Adrenal gland (tissue), 5 donors: Measurements from ENCODE around the gene B3GALNT2.

Source experiments
- CTCF ChIP-seq, 6 experiments: fragments of 450-650 bp in 4 of 6; fragments of 200-600 bp in 2 of 6; sonication (generic) in 1 of 6; IDR thresholded peaks; 1 replicate in 5 of 6; 2 replicates in 1 of 6; pipeline versions ENCODE4 v1.5.1 to v1.8.0; 2016 to 2021; ENCODE audit warnings: antibody characterized with exemption in 6 of 6, mild to moderate bottlenecking in 2 of 6, moderate library complexity in 1 of 6
- POLR2A ChIP-seq, 2 donors: fragments of 450-650 bp; IDR thresholded peaks; one replicate each; pipeline ENCODE4 v1.6.1; 2017; ENCODE audit warnings: antibody characterized with exemption in 2 of 2, mild to moderate bottlenecking in 2 of 2, moderate library complexity in 1 of 2
- donor health status: DM: no; HTN: no; CAD: no.

GRCh38 chr1:235511470-235512240 lies 7.4 kb upstream of the B3GALNT2 start:
- TF ChIP-seq CTCF (IDR thresholded peaks at IDR 0.05): no peak
- TF ChIP-seq POLR2A (IDR thresholded peaks at IDR 0.05): no peak
